Liver (tissue), 9 donors: ENCODE measurements around the gene FSTL1. TPM values are rescaled to one million over a fixed set of nuclear protein-coding genes. Genes with fewer than 3 reads are reported as not detected.

Source experiments
- DNase-seq: peaks from one replicate; pipeline ENCODE4 v3.0.0-alpha.2; 2017; ENCODE audit warnings: low spot score
- H3K27ac ChIP-seq, 2 donors: one replicate each; pipeline ENCODE4 v1.7.0; 2013; ENCODE audit warnings: inconsistent platforms in 2 of 2, low read length in 2 of 2, control low read depth in 1 of 2, low read depth in 1 of 2, mild to moderate bottlenecking in 1 of 2
- H3K27me3 ChIP-seq, 4 donors: one replicate each; pipeline versions ENCODE4 v1.6.1 to v1.7.0; 2013; ENCODE audit warnings: low read length in 3 of 4, inconsistent platforms in 1 of 4, mild to moderate bottlenecking in 1 of 4, moderate library complexity in 1 of 4; ENCODE audit not compliant: control insufficient read depth in 4 of 4, insufficient read depth in 4 of 4
- H3K36me3 ChIP-seq, 4 donors: one replicate each; pipeline versions ENCODE4 v1.6.1 to v1.7.0; 2013; ENCODE audit warnings: low read length in 3 of 4, mild to moderate bottlenecking in 3 of 4, low read depth in 1 of 4, moderate library complexity in 1 of 4; ENCODE audit not compliant: control insufficient read depth in 4 of 4, insufficient read depth in 3 of 4
- H3K4me1 ChIP-seq, 4 donors: one replicate each; pipeline versions ENCODE4 v1.6.1 to v1.7.0; 2013; ENCODE audit warnings: low read length in 3 of 4, mild to moderate bottlenecking in 3 of 4, moderate library complexity in 1 of 4; ENCODE audit not compliant: control insufficient read depth in 4 of 4, insufficient read depth in 4 of 4
- H3K4me3 ChIP-seq, 3 donors: one replicate each; pipeline versions ENCODE4 v1.6.1 to v1.7.0; 2013; ENCODE audit warnings: low read length in 3 of 3, control low read depth in 1 of 3, low read depth in 1 of 3, mild to moderate bottlenecking in 1 of 3
- H3K9ac ChIP-seq, 2 donors: one replicate each; pipeline ENCODE4 v1.7.0; 2013; ENCODE audit warnings: low read length in 2 of 2, mild to moderate bottlenecking in 2 of 2, moderate library complexity in 2 of 2, control low read depth in 1 of 2, low read depth in 1 of 2
- H3K9me3 ChIP-seq, 4 donors: one replicate each; pipeline versions ENCODE4 v1.6.1 to v1.7.0; 2013; ENCODE audit warnings: low read length in 3 of 4; ENCODE audit not compliant: control insufficient read depth in 4 of 4
- ATF3 ChIP-seq: IDR thresholded peaks from 2 replicates; pipeline ENCODE4 v1.6.1; 2016; ENCODE audit warnings: antibody characterized with exemption
- EGR1 ChIP-seq, 2 donors: IDR thresholded peaks; 2 replicates each; pipeline ENCODE4 v1.6.1; 2016 to 2018; ENCODE audit warnings: antibody characterized with exemption in 2 of 2, low read depth in 2 of 2
- FOXA1 ChIP-seq: IDR thresholded peaks from 2 replicates; pipeline ENCODE4 v1.6.1; 2016; ENCODE audit warnings: antibody characterized with exemption
- FOXA2 ChIP-seq: IDR thresholded peaks from 2 replicates; pipeline ENCODE4 v1.6.1; 2016; ENCODE audit warnings: antibody characterized with exemption
- GABPA ChIP-seq, 2 donors: IDR thresholded peaks in 1 of 2; conservative IDR thresholded peaks in 1 of 2; 2 replicates each; pipeline ENCODE4 v1.6.1; 2016; ENCODE audit warnings: antibody characterized with exemption in 2 of 2, mild to moderate bottlenecking in 1 of 2, moderate library complexity in 1 of 2
- HNF4G ChIP-seq: IDR thresholded peaks from 2 replicates; pipeline ENCODE4 v1.6.1; 2016; ENCODE audit warnings: antibody characterized with exemption
- JUND ChIP-seq, 2 donors: IDR thresholded peaks; 2 replicates each; pipeline ENCODE4 v1.6.1; 2016; ENCODE audit warnings: antibody characterized with exemption in 2 of 2
- MAX ChIP-seq: IDR thresholded peaks from 2 replicates; pipeline ENCODE4 v1.6.1; 2016; ENCODE audit warnings: antibody characterized with exemption
- NR2F2 ChIP-seq: IDR thresholded peaks from 2 replicates; pipeline ENCODE4 v1.6.1; 2016; ENCODE audit warnings: antibody characterized with exemption
- RAD21 ChIP-seq, 2 donors: IDR thresholded peaks; 2 replicates each; pipeline ENCODE4 v1.6.1; 2016; ENCODE audit warnings: antibody characterized with exemption in 2 of 2, mild to moderate bottlenecking in 2 of 2
- REST ChIP-seq: IDR thresholded peaks from 2 replicates; pipeline ENCODE4 v1.6.1; 2016; ENCODE audit warnings: antibody characterized with exemption, mild to moderate bottlenecking
- RXRA ChIP-seq, 2 donors: IDR thresholded peaks; 2 replicates each; pipeline ENCODE4 v1.6.1; 2017 to 2018; ENCODE audit warnings: antibody characterized with exemption in 2 of 2, mild to moderate bottlenecking in 1 of 2
- SP1 ChIP-seq: IDR thresholded peaks from 2 replicates; pipeline ENCODE4 v1.6.1; 2018; ENCODE audit warnings: antibody characterized with exemption, mild to moderate bottlenecking
- YY1 ChIP-seq: IDR thresholded peaks from 2 replicates; pipeline ENCODE4 v1.6.1; 2016; ENCODE audit warnings: antibody characterized with exemption, mild to moderate bottlenecking
- ZBTB33 ChIP-seq: IDR thresholded peaks from 2 replicates; pipeline ENCODE4 v1.6.1; 2016; ENCODE audit warnings: antibody characterized with exemption
- WGBS: extraction: QIAGEN DNeasy Blood & Tissue Kit; methylation state at CpG from one replicate; pipeline ENCODE4 v1.1.7; 2013; 5-methylcytosine and 5-hydroxymethylcytosine counted together
- polyA plus RNA-seq, 2 donors: library from polyadenylated mRNA; stranded (reverse) in 1 of 2; unstranded in 1 of 2; fragments of 200-250 nt in 1 of 2; fragments of >200 nt in 1 of 2; fragmentation: Nextera tagmentation in 1 of 2; extraction: Ambion mirVana in 1 of 2; gene quantifications; one replicate each; pipeline versions ENCODE4 v1.2.1 to v1.2.3, GENCODE V29; 2013 to 2015
- total RNA-seq, 2 donors: library from RNA; depleted of rRNA; stranded (reverse); fragments of >200 nt; gene quantifications; one replicate each; pipeline ENCODE4 v1.2.3, GENCODE V29; 2014
- donor health status: healthy.
- donor health status: healthy.
- donor health status: healthy.
- donor health status: healthy.
- donor health status: healthy.

FSTL1 gene
- total and polyA plus RNA-seq, 4 donors: 9.6 to 67.5 (median 24.6) TPM

GRCh38 chr3:120410116-120410515 is 40.7 kb downstream of the FSTL1 start:
- Histone ChIP-seq H3K36me3 (peaks cover 0 to 9% (median 2%) of the 10 kb centered on the region in 4 donors), H3K4me1 (peaks cover 0 to 7% (median 5%) of the 10 kb centered on the region in 4 donors), H3K9ac (no peak overlapping the region), H3K9me3 (no peaks in the 10 kb centered on the region), H3K27ac (no peak overlapping the region), H3K27me3 (no peaks in the 10 kb centered on the region), H3K4me3 (no peak overlapping the region)
- TF ChIP-seq JUND (IDR thresholded peaks at IDR 0.05): no peak
- no peak for DNase-seq
- WGBS: 87% methylated on average over 3 of the region's 3 CpGs

- Histone ChIP-seq H3K27me3 (no peaks in the 10 kb centered on the region), H3K4me3 (no peak overlapping the region), H3K36me3 (peaks cover 0 to 14% (median 2%) of the 10 kb centered on the region in 4 donors), H3K4me1 (peaks cover 0 to 2% (median under 1%) of the 10 kb centered on the region in 4 donors), H3K9ac (no peak overlapping the region), H3K9me3 (no peaks in the 10 kb centered on the region), H3K27ac (no peak overlapping the region)
- 80% methylated on average over 2 of the region's 2 CpGs for WGBS
- TF ChIP-seq REST (no peak), ATF3 (no peak), FOXA1 (no peak), FOXA2 (no peak), RAD21 (IDR thresholded peaks at IDR 0.05) (no peak), HNF4G (no peak), SP1 (no peak), NR2F2 (no peak), ZBTB33 (no peak), GABPA (IDR thresholded peaks at IDR 0.05 in 1 of 2, conservative IDR thresholded peaks at IDR 0.05 in 1 of 2) (no peak), YY1 (no peak)
- DNase-seq: no peak
Observed at GRCh38 chr3:120407508-120408287, 43.1 kb downstream of the FSTL1 start.

- Histone ChIP-seq H3K4me1 (no peaks in the 10 kb centered on the region), H3K36me3 (peaks cover 0 to 22% (median 1%) of the 10 kb centered on the region in 4 donors), H3K4me3 (no peak overlapping the region), H3K9me3 (no peaks in the 10 kb centered on the region), H3K27ac (no peak overlapping the region), H3K9ac (no peak overlapping the region), H3K27me3 (no peaks in the 10 kb centered on the region)
- DNase-seq: no peak
- WGBS: 93% methylated on average over 3 of the region's 3 CpGs
- TF ChIP-seq JUND (IDR thresholded peaks at IDR 0.05) (no peak), HNF4G (no peak), RXRA (IDR thresholded peaks at IDR 0.05) (no peak), RAD21 (IDR thresholded peaks at IDR 0.05) (no peak), FOXA1 (no peak), YY1 (no peak), REST (no peak), SP1 (no peak), MAX (no peak), EGR1 (IDR thresholded peaks at IDR 0.05; ENCODE audit: low read depth in 2 of 2) (no peak), ZBTB33 (no peak)
Observed at GRCh38 chr3:120404876-120405275, 45.9 kb downstream of the FSTL1 start.
